Liver (tissue), 9 donors: ENCODE measurements around the gene IQSEC3. TPM values are rescaled to one million over a fixed set of nuclear protein-coding genes. Genes with fewer than 3 reads are reported as not detected.

Source experiments
- DNase-seq: peaks from one replicate; pipeline ENCODE4 v3.0.0-alpha.2; 2017; ENCODE audit warnings: low spot score
- H3K27ac ChIP-seq, 2 donors: one replicate each; pipeline ENCODE4 v1.7.0; 2013; ENCODE audit warnings: inconsistent platforms in 2 of 2, low read length in 2 of 2, control low read depth in 1 of 2, low read depth in 1 of 2, mild to moderate bottlenecking in 1 of 2
- H3K27me3 ChIP-seq, 4 donors: one replicate each; pipeline versions ENCODE4 v1.6.1 to v1.7.0; 2013; ENCODE audit warnings: low read length in 3 of 4, inconsistent platforms in 1 of 4, mild to moderate bottlenecking in 1 of 4, moderate library complexity in 1 of 4; ENCODE audit not compliant: control insufficient read depth in 4 of 4, insufficient read depth in 4 of 4
- H3K36me3 ChIP-seq, 4 donors: one replicate each; pipeline versions ENCODE4 v1.6.1 to v1.7.0; 2013; ENCODE audit warnings: low read length in 3 of 4, mild to moderate bottlenecking in 3 of 4, low read depth in 1 of 4, moderate library complexity in 1 of 4; ENCODE audit not compliant: control insufficient read depth in 4 of 4, insufficient read depth in 3 of 4
- H3K4me1 ChIP-seq, 4 donors: one replicate each; pipeline versions ENCODE4 v1.6.1 to v1.7.0; 2013; ENCODE audit warnings: low read length in 3 of 4, mild to moderate bottlenecking in 3 of 4, moderate library complexity in 1 of 4; ENCODE audit not compliant: control insufficient read depth in 4 of 4, insufficient read depth in 4 of 4
- H3K4me3 ChIP-seq, 3 donors: one replicate each; pipeline versions ENCODE4 v1.6.1 to v1.7.0; 2013; ENCODE audit warnings: low read length in 3 of 3, control low read depth in 1 of 3, low read depth in 1 of 3, mild to moderate bottlenecking in 1 of 3
- H3K9ac ChIP-seq, 2 donors: one replicate each; pipeline ENCODE4 v1.7.0; 2013; ENCODE audit warnings: low read length in 2 of 2, mild to moderate bottlenecking in 2 of 2, moderate library complexity in 2 of 2, control low read depth in 1 of 2, low read depth in 1 of 2
- H3K9me3 ChIP-seq, 4 donors: one replicate each; pipeline versions ENCODE4 v1.6.1 to v1.7.0; 2013; ENCODE audit warnings: low read length in 3 of 4; ENCODE audit not compliant: control insufficient read depth in 4 of 4
- ATF3 ChIP-seq: IDR thresholded peaks from 2 replicates; pipeline ENCODE4 v1.6.1; 2016; ENCODE audit warnings: antibody characterized with exemption
- CTCF ChIP-seq: fragments of 150-350 bp; IDR thresholded peaks from 2 replicates; pipeline ENCODE4 v1.5.1; 2017; ENCODE audit warnings: improper control_type of control experiment, low read depth, low read length; ENCODE audit not compliant: missing input control
- EGR1 ChIP-seq, 2 donors: IDR thresholded peaks; 2 replicates each; pipeline ENCODE4 v1.6.1; 2016 to 2018; ENCODE audit warnings: antibody characterized with exemption in 2 of 2, low read depth in 2 of 2
- FOXA1 ChIP-seq: IDR thresholded peaks from 2 replicates; pipeline ENCODE4 v1.6.1; 2016; ENCODE audit warnings: antibody characterized with exemption
- FOXA2 ChIP-seq: IDR thresholded peaks from 2 replicates; pipeline ENCODE4 v1.6.1; 2016; ENCODE audit warnings: antibody characterized with exemption
- GABPA ChIP-seq, 2 donors: IDR thresholded peaks in 1 of 2; conservative IDR thresholded peaks in 1 of 2; 2 replicates each; pipeline ENCODE4 v1.6.1; 2016; ENCODE audit warnings: antibody characterized with exemption in 2 of 2, mild to moderate bottlenecking in 1 of 2, moderate library complexity in 1 of 2
- HNF4A ChIP-seq, 2 donors: conservative IDR thresholded peaks; 2 replicates each; pipeline ENCODE4 v1.6.1; 2016; ENCODE audit warnings: antibody characterized with exemption in 2 of 2, mild to moderate bottlenecking in 2 of 2
- HNF4G ChIP-seq: IDR thresholded peaks from 2 replicates; pipeline ENCODE4 v1.6.1; 2016; ENCODE audit warnings: antibody characterized with exemption
- JUND ChIP-seq, 2 donors: IDR thresholded peaks; 2 replicates each; pipeline ENCODE4 v1.6.1; 2016; ENCODE audit warnings: antibody characterized with exemption in 2 of 2
- MAX ChIP-seq: IDR thresholded peaks from 2 replicates; pipeline ENCODE4 v1.6.1; 2016; ENCODE audit warnings: antibody characterized with exemption
- NR2F2 ChIP-seq: IDR thresholded peaks from 2 replicates; pipeline ENCODE4 v1.6.1; 2016; ENCODE audit warnings: antibody characterized with exemption
- RAD21 ChIP-seq, 2 donors: IDR thresholded peaks; 2 replicates each; pipeline ENCODE4 v1.6.1; 2016; ENCODE audit warnings: antibody characterized with exemption in 2 of 2, mild to moderate bottlenecking in 2 of 2
- REST ChIP-seq: IDR thresholded peaks from 2 replicates; pipeline ENCODE4 v1.6.1; 2016; ENCODE audit warnings: antibody characterized with exemption, mild to moderate bottlenecking
- RXRA ChIP-seq, 2 donors: IDR thresholded peaks; 2 replicates each; pipeline ENCODE4 v1.6.1; 2017 to 2018; ENCODE audit warnings: antibody characterized with exemption in 2 of 2, mild to moderate bottlenecking in 1 of 2
- SP1 ChIP-seq: IDR thresholded peaks from 2 replicates; pipeline ENCODE4 v1.6.1; 2018; ENCODE audit warnings: antibody characterized with exemption, mild to moderate bottlenecking
- TAF1 ChIP-seq: conservative IDR thresholded peaks from 2 replicates; pipeline ENCODE4 v1.6.1; 2016; ENCODE audit warnings: antibody characterized with exemption, mild to moderate bottlenecking
- YY1 ChIP-seq: IDR thresholded peaks from 2 replicates; pipeline ENCODE4 v1.6.1; 2016; ENCODE audit warnings: antibody characterized with exemption, mild to moderate bottlenecking
- ZBTB33 ChIP-seq: IDR thresholded peaks from 2 replicates; pipeline ENCODE4 v1.6.1; 2016; ENCODE audit warnings: antibody characterized with exemption
- WGBS: extraction: QIAGEN DNeasy Blood & Tissue Kit; methylation state at CpG from one replicate; pipeline ENCODE4 v1.1.7; 2013; 5-methylcytosine and 5-hydroxymethylcytosine counted together
- polyA plus RNA-seq, 2 donors: library from polyadenylated mRNA; stranded (reverse) in 1 of 2; unstranded in 1 of 2; fragments of 200-250 nt in 1 of 2; fragments of >200 nt in 1 of 2; fragmentation: Nextera tagmentation in 1 of 2; extraction: Ambion mirVana in 1 of 2; gene quantifications; one replicate each; pipeline versions ENCODE4 v1.2.1 to v1.2.3, GENCODE V29; 2013 to 2015
- total RNA-seq, 2 donors: library from RNA; depleted of rRNA; stranded (reverse); fragments of >200 nt; gene quantifications; one replicate each; pipeline ENCODE4 v1.2.3, GENCODE V29; 2014
- donor health status: healthy.
- donor health status: healthy.
- donor health status: healthy.
- donor health status: healthy.
- donor health status: healthy.

IQSEC3 gene
- total and polyA plus RNA-seq, 4 donors: under 0.01 to 0.79 (median 0.48) TPM

GRCh38 chr12:84056-84455 is 17.5 kb downstream of the IQSEC3 start:
- TF ChIP-seq EGR1 (IDR thresholded peaks at IDR 0.05; ENCODE audit: low read depth in 2 of 2): no peak
- TF ChIP-seq TAF1: no peak
- no peak for TF ChIP-seq MAX
- TF ChIP-seq REST: no peak
- TF ChIP-seq HNF4G: no peak
- TF ChIP-seq SP1: no peak
- TF ChIP-seq ATF3: no peak
- no peak for TF ChIP-seq NR2F2
- no peak for TF ChIP-seq GABPA (IDR thresholded peaks at IDR 0.05 in 1 of 2, conservative IDR thresholded peaks at IDR 0.05 in 1 of 2)
- no peak for TF ChIP-seq YY1
- TF ChIP-seq HNF4A (conservative IDR thresholded peaks at IDR 0.05): no peak
- no peak for TF ChIP-seq FOXA1
- TF ChIP-seq JUND (IDR thresholded peaks at IDR 0.05): no peak
- TF ChIP-seq CTCF: no peak
- no peak for TF ChIP-seq FOXA2
- TF ChIP-seq RAD21 (IDR thresholded peaks at IDR 0.05): no peak
- no peak for TF ChIP-seq RXRA (IDR thresholded peaks at IDR 0.05)
- no peak for TF ChIP-seq ZBTB33
- H3K27ac ChIP-seq: no peak overlapping the region
- no peaks in the 10 kb centered on the region for H3K9me3 ChIP-seq
- H3K27me3 ChIP-seq: no peaks in the 10 kb centered on the region
- no peaks in the 10 kb centered on the region for H3K4me1 ChIP-seq
- no peaks in the 10 kb centered on the region for H3K36me3 ChIP-seq
- 55% methylated on average over 6 of the region's 6 CpGs for WGBS
- DNase-seq: no peak
- H3K9ac ChIP-seq: no peak overlapping the region
- H3K4me3 ChIP-seq: no peak overlapping the region
